Neural crest cell (in vitro differentiated cells): ENCODE results near the gene CHRM5. TPM values are rescaled to one million over a fixed set of nuclear protein-coding genes. Genes with fewer than 3 reads are reported as not detected.

Source experiments
- DNase-seq: peaks from one replicate; pipeline ENCODE4 v3.0.0; 2021; ENCODE audit warnings: low read depth, mixed read lengths, low spot score
- H3K27ac Mint-ChIP-seq: one replicate; pipeline ENCODE4 v1.8.0; 2021; ENCODE audit warnings: mild to moderate bottlenecking, mixed read lengths; ENCODE audit not compliant: unreplicated experiment
- H3K27me3 Mint-ChIP-seq: 2 replicates; pipeline ENCODE4 v1.8.0; 2021; ENCODE audit warnings: low read depth, mild to moderate bottlenecking, mixed read lengths
- H3K36me3 Mint-ChIP-seq: 2 replicates; pipeline ENCODE4 v1.8.0; 2021; ENCODE audit warnings: low read depth, mild to moderate bottlenecking, mixed read lengths
- H3K4me1 Mint-ChIP-seq: 2 replicates; pipeline ENCODE4 v1.8.0; 2021; ENCODE audit warnings: mixed read lengths
- H3K4me3 Mint-ChIP-seq: one replicate; pipeline ENCODE4 v1.8.0; 2021; ENCODE audit warnings: mild to moderate bottlenecking, mixed read lengths
- H3K9me3 Mint-ChIP-seq: 2 replicates; pipeline ENCODE4 v1.8.0; 2021; ENCODE audit warnings: mixed read lengths
- total RNA-seq: library from RNA; stranded (reverse); gene quantifications from 2 replicates; pipeline ENCODE4 v1.2.1, GENCODE V29; 2021
- TF ChIP-seq, protein P1 (sequence below): fragments of 200-600 bp; sonication (generic); conservative IDR thresholded peaks from 2 replicates; pipeline ENCODE4 v1.5.0; 2021; ENCODE audit warnings: antibody characterized with exemption, mild to moderate bottlenecking

CHRM5 gene
- total RNA-seq, 1 donor from 2014 or later, result not detected

DNA sequence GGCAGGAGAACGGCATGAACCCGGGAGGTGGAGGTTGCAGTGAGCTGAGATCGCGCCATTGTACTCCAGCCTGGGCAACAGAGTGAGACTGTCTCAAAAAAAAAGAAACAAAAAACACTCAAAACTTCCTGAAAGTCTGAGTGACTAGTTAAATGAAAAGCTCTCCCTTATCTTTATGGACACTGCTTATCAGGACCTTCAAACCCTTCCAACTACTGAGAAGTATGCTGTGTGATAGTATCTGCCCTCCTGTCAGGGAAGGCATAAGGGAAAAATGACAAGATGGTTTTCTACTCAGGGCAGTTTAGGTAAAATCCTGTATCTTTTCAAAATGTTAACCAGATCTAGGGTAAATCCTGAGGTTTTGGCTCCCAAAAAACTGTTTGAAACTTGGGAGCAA, 111.6 kb downstream of the CHRM5 start:
- no peak for DNase-seq
- Mint-ChIP-seq H3K9me3 (no peaks in the 10 kb centered on the region), H3K27me3 (no peaks in the 10 kb centered on the region), H3K4me1 (no peaks in the 10 kb centered on the region), H3K36me3 (no peaks in the 10 kb centered on the region), H3K4me3 (no peak overlapping the region), H3K27ac (no peak overlapping the region)
- TF ChIP-seq, protein P1, sequence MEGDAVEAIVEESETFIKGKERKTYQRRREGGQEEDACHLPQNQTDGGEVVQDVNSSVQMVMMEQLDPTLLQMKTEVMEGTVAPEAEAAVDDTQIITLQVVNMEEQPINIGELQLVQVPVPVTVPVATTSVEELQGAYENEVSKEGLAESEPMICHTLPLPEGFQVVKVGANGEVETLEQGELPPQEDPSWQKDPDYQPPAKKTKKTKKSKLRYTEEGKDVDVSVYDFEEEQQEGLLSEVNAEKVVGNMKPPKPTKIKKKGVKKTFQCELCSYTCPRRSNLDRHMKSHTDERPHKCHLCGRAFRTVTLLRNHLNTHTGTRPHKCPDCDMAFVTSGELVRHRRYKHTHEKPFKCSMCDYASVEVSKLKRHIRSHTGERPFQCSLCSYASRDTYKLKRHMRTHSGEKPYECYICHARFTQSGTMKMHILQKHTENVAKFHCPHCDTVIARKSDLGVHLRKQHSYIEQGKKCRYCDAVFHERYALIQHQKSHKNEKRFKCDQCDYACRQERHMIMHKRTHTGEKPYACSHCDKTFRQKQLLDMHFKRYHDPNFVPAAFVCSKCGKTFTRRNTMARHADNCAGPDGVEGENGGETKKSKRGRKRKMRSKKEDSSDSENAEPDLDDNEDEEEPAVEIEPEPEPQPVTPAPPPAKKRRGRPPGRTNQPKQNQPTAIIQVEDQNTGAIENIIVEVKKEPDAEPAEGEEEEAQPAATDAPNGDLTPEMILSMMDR, result no peak

GRCh38 chr15:34084086-34084485, 115.8 kb downstream of the CHRM5 start:
- no peaks in the 10 kb centered on the region for H3K4me1 Mint-ChIP-seq
- peaks cover 3% of the 10 kb centered on the region for H3K36me3 Mint-ChIP-seq
- no peaks in the 10 kb centered on the region for H3K9me3 Mint-ChIP-seq
- H3K27ac Mint-ChIP-seq, result peak overlapping the region; percentile 72
- no peak for DNase-seq
- H3K4me3 Mint-ChIP-seq, result no peak overlapping the region
- no peaks in the 10 kb centered on the region for H3K27me3 Mint-ChIP-seq
- TF ChIP-seq, protein P1, result no peak

GRCh38 chr15:34085746-34086145, 117.4 kb downstream of the CHRM5 start:
- H3K27me3 Mint-ChIP-seq, result no peaks in the 10 kb centered on the region
- no peaks in the 10 kb centered on the region for H3K4me1 Mint-ChIP-seq
- TF ChIP-seq, protein P1, result no peak
- H3K4me3 Mint-ChIP-seq, result no peak overlapping the region
- no peaks in the 10 kb centered on the region for H3K9me3 Mint-ChIP-seq
- no peak for DNase-seq
- H3K36me3 Mint-ChIP-seq, result peaks cover 3% of the 10 kb centered on the region
- H3K27ac Mint-ChIP-seq, result no peak overlapping the region

GRCh38 chr15:34099914-34100313, 131.6 kb downstream of the CHRM5 start:
- H3K27me3 Mint-ChIP-seq, result no peaks in the 10 kb centered on the region
- DNase-seq, result no peak
- no peaks in the 10 kb centered on the region for H3K9me3 Mint-ChIP-seq
- TF ChIP-seq, protein P1, result no peak
- H3K27ac Mint-ChIP-seq, result no peak overlapping the region
- peaks cover 35% of the 10 kb centered on the region for H3K4me1 Mint-ChIP-seq
- peaks cover 3% of the 10 kb centered on the region for H3K36me3 Mint-ChIP-seq
- peak overlapping the region; percentile 92 for H3K4me3 Mint-ChIP-seq

- peaks cover 35% of the 10 kb centered on the region for H3K4me1 Mint-ChIP-seq
- no peaks in the 10 kb centered on the region for H3K9me3 Mint-ChIP-seq
- peaks cover 3% of the 10 kb centered on the region for H3K36me3 Mint-ChIP-seq
- TF ChIP-seq, protein P1, result no peak
- H3K27ac Mint-ChIP-seq, result peak within 1 kb of the TSS; percentile 98
- no peaks in the 10 kb centered on the region for H3K27me3 Mint-ChIP-seq
- DNase-seq, result peak; percentile 97
- peak within 1 kb of the TSS; percentile 92 for H3K4me3 Mint-ChIP-seq
Observed at GRCh38 chr15:34101366-34102174, 133.3 kb downstream of the CHRM5 start, which contains the start of the genes EMC7 and PGBD4. TSS of gene EMC7 (minus strand) at chr15:34101862. CDS start at chr15:34101839, 23 bp downstream. TSS of gene PGBD4 (plus strand) at chr15:34102083. CDS start at chr15:34102532, 449 bp downstream.
